Measurements from ENCODE around the gene COL8A2.

The COL8A2 gene

DNA sequence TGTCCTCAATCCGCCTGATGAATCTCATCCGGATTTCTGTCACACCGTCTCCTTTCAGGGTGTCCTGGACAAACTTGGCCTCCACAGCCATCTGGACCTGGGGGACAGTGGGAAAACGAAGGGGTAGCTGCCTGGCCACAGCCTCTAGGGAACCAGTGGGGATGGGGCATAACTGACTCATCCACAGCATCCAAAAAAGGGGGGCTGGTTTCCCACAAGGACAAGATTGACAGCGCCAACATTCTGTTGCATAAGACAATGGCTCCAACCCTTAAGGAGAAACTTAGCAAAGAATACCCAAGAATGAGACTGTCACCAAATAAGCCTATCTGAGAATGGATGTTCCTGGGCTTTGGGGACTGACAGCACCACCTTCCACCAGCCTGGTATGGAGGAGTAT is 12.2 kb upstream of the COL8A2 start:
- in situ Hi-C loops (cut with HindIII; ENCODE audit: low sequenced_read_pairs) = loop anchor here (25.0 kb wide), 2 partner anchors 150 to 275 kb away; no protein-coding TSS in a partner anchor
- TF ChIP-seq, protein P1, sequence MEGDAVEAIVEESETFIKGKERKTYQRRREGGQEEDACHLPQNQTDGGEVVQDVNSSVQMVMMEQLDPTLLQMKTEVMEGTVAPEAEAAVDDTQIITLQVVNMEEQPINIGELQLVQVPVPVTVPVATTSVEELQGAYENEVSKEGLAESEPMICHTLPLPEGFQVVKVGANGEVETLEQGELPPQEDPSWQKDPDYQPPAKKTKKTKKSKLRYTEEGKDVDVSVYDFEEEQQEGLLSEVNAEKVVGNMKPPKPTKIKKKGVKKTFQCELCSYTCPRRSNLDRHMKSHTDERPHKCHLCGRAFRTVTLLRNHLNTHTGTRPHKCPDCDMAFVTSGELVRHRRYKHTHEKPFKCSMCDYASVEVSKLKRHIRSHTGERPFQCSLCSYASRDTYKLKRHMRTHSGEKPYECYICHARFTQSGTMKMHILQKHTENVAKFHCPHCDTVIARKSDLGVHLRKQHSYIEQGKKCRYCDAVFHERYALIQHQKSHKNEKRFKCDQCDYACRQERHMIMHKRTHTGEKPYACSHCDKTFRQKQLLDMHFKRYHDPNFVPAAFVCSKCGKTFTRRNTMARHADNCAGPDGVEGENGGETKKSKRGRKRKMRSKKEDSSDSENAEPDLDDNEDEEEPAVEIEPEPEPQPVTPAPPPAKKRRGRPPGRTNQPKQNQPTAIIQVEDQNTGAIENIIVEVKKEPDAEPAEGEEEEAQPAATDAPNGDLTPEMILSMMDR (IDR thresholded peaks at IDR 0.05; ENCODE audit: low read depth, low read length) = no peak
- DNase-seq (ENCODE audit: low read depth, low spot score) = no peak
- no peak overlapping the region for H3K4me3 ChIP-seq (ENCODE audit: low read depth, low read length)

DNA sequence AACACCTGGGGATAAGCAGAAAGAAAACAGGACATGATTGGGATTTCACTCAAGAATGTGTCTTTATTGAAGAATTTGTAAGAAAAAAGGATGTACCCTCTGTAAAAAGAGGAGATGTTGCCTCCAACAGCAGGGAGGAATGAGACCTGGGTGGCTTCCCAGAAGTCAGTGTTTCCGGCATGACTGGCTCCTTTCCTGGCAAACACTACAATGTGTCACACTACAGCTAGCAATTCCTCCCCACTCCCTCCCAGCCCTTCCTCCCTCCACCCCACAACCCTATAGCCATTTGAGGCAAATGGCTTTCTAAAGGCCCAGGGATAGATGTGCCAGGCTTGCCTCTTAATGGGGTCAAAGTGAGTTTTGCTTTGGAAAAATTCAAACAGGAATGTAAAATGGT is 11.5 kb upstream of the COL8A2 start:
- in situ Hi-C loops (cut with HindIII; ENCODE audit: low sequenced_read_pairs) = loop anchor here (25.0 kb wide), 2 partner anchors 151 to 276 kb away; no protein-coding TSS in a partner anchor

DNA sequence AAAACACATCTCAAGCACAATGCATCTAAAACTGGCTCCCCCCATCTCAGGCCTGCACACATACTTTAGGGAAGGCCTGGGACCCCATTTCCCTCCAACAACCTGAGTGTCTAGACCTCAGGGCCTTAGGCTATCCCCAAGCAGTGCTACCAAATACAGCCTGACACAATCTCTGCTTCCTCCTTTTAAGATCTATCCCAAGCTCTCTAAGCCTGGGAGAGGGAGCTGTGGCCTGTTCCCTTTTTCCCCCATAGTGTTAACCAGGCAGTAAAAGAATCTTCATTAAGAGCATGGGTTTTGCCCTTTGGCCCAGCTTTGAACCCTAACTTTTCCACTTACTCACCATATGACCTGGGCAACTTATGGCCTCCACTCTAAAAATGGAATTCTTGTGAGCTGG is 10.8 kb upstream of the COL8A2 start:
- H3K4me3 ChIP-seq (ENCODE audit: low read depth, low read length) = no peak overlapping the region
- no peak for DNase-seq (ENCODE audit: low read depth, low spot score)
- in situ Hi-C loops (cut with HindIII; ENCODE audit: low sequenced_read_pairs) = loop anchor here (25.0 kb wide), 2 partner anchors 152 to 277 kb away; no protein-coding TSS in a partner anchor
- TF ChIP-seq, protein P1 (IDR thresholded peaks at IDR 0.05; ENCODE audit: low read depth, low read length) = no peak

More for the DNA sequence above, 11.5 kb upstream of the COL8A2 start:
- peak; percentile 86 for DNase-seq (ENCODE audit: low read depth, low spot score)
- TF ChIP-seq, protein P1 (IDR thresholded peaks at IDR 0.05; ENCODE audit: low read depth, low read length) = no peak
- H3K4me3 ChIP-seq (ENCODE audit: low read depth, low read length) = no peak overlapping the region

DNA sequence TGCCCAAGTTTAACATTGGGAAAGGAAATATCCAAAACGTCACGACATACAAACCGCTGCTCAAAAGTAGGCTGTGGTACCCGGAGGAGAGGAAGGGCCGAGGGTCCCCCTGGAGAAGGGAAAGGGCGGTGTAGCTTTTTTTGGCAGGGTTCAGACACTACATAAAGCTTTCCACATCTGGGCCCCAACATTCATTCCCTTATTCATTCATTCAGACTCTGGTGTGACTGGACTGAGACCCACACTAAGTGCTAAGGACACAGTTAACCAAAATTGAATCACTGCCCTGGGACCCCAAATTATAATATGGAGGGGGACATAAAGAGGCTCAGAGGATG is 10.3 kb upstream of the COL8A2 start:
- no peak overlapping the region for H3K4me3 ChIP-seq (ENCODE audit: low read depth, low read length)
- in situ Hi-C loops (cut with HindIII; ENCODE audit: low sequenced_read_pairs) = loop anchor here (25.0 kb wide), 2 partner anchors 152 to 277 kb away; no protein-coding TSS in a partner anchor
- TF ChIP-seq, protein P1 (IDR thresholded peaks at IDR 0.05; ENCODE audit: low read depth, low read length) = no peak
- no peak for DNase-seq (ENCODE audit: low read depth, low spot score)

DNA sequence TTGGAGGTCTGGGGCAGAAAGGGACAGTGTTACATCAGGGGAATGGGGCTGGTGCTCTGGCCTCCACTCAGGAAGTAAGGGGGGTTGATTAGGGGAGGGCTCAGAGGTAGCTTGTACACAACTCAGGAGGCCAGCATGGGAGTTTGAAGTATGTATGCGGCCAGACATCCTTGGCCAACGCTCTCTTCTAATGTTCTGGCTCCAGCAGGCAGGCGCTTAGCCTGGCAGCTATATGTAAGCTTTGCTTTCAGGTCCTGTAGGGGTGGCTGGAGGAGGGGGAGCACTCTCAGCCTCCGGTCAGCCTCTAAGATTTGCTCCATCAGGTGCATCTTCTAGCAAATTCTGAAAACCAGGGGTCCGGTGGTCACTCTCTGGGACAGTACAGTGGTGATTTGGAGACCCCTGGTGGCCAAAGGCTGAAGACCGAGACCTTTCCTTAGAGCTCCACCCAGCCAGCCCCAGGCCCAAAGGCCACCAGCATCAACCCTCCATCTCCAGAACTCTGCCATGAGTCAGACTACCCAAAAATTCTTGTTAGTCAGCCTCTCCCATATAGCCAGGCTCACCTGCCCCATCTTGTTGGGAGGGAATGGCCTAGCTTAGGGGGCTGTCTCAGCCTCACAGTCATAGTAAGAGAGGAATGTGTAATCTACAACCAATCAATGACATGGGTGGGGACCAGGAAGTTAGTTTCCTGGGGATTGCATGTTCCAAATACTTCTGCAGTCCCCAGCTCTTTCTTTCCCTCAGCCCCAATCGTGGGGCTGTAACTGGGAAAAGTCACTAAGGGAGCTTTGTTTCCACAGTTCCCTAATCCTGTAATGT is 9.7 kb upstream of the COL8A2 start:
- peak; percentile 57 for DNase-seq (ENCODE audit: low read depth, low spot score)
- H3K4me3 ChIP-seq (ENCODE audit: low read depth, low read length) = no peak overlapping the region
- TF ChIP-seq, protein P1 (IDR thresholded peaks at IDR 0.05; ENCODE audit: low read depth, low read length) = peak; percentile 81
- in situ Hi-C loops (cut with HindIII; ENCODE audit: low sequenced_read_pairs) = loop anchor here (25.0 kb wide), 2 partner anchors 153 to 278 kb away; no protein-coding TSS in a partner anchor

DNA sequence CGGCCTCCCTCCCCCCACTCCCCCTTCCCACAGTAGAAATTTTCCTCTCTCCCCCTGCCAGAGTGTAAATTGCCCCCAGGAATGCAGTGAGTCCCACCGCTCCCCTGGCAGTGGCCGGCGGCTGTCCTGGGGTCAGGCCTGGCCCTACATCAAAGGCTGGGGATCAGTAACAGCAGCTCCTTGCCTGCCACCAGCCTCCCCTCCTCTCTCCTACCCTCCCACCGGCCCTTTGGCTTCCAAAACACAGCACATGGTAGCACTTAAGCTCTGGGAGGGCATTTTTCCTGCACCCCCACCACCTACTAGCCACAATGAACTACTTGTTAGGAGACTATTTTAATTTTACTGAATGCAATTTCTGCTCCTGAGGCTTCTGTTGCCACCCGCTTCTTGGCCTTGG is 9.0 kb upstream of the COL8A2 start:
- H3K4me3 ChIP-seq (ENCODE audit: low read depth, low read length) = no peak overlapping the region
- TF ChIP-seq, protein P1 (IDR thresholded peaks at IDR 0.05; ENCODE audit: low read depth, low read length) = no peak
- DNase-seq (ENCODE audit: low read depth, low spot score) = no peak
- in situ Hi-C loops (cut with HindIII; ENCODE audit: low sequenced_read_pairs) = loop anchor here (25.0 kb wide), 2 partner anchors 153 to 278 kb away; no protein-coding TSS in a partner anchor
